Superior temporal gyrus (tissue), 1 donor: ENCODE measurements around the gene CHST3.

ENCODE experiments used
- DNase-seq: peaks from one replicate; pipeline ENCODE4 v3.0.0-alpha.2; 2016; ENCODE audit errors: extremely low spot score

CHST3 gene

GRCh38 chr10:72010234-72010973 lies 46.2 kb downstream of the CHST3 start:
- peak; percentile 23 for DNase-seq

DNA sequence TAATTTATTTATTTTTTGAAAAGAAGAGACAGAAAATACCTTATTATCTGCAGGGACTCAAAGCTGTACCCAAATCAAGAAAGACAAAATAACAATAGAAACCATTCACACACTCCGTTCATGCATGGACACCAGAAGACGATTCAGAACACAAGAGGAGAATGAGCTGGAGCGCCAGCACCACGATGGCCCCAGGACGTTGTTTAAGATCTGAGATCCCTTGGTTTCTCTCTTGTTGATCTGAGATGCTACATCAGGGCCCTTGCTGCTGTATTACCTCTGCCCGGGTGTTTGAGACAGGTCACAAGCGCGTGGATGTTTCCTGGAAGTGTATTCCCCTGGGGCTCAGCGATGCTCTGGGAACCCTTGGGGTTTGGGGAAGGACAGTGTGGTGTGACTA lies 46.8 kb downstream of the CHST3 start:
- no peak for DNase-seq

- peak; percentile 93 for DNase-seq
These were observed 47.3 kb downstream of the CHST3 start for GRCh38 chr10:72011468-72011867.

- no peak for DNase-seq
These were observed 47.8 kb downstream of the CHST3 start for GRCh38 chr10:72011976-72012512.

GRCh38 chr10:72012796-72013195 lies 48.6 kb downstream of the CHST3 start:
- DNase-seq: peak; percentile 56

DNA sequence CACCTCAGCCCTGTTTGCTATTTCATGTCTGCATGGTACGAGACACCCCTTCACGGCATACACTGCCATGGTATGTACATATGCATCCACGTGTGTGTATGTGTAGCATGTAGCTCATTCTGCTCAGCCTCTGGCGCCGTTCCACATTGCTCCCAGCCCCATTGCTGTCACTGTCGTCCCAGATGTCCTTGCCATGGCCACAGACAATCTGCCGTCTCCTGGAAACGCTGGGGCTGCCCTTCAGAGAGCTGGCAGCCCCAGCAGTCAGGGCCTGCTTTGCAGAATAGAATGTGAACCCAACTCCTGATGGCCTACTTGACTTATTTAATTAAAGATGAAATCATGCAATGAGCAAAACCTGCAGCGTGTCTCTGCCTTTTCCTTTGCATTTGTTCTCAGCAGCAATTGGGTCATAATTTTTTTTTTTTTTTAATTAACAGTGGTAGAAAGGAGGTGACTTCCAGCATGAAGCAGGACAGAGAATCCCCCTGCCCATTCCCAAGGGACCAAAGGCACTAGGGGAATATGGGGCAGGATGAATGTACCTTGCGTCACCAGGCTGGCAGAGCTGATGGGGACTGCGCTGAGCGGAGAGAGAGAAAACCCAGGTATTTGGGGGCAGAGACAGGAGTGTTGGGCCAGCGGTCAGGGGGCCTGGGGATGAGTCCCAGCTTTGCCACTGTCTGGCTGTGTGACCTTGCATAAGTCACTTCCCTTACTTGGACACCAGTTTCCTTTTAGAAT lies 49.2 kb downstream of the CHST3 start:
- peak; percentile 69 for DNase-seq

DNA sequence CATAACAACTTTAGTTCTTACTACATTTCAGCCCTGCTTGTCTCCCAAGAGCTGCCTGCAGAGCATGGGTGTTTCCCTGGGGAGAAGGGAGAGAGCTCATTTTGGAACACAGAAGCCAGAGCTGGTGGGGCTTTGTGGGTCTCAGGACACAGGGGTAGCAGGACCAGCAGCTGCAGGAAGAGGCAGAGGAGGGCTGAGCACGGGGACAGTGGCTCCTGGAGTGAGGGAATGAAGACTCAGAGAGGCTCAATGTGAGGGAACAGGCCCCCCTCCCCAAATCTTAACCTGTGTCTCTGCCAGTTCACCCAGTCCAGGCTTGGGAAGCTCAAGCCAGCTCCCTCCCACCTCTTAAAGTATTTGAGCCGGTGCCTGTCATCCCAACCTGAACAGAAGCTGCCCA lies 50.0 kb downstream of the CHST3 start:
- DNase-seq: no peak

- no peak for DNase-seq
These were observed 50.7 kb downstream of the CHST3 start for GRCh38 chr10:72014785-72015480.

DNA sequence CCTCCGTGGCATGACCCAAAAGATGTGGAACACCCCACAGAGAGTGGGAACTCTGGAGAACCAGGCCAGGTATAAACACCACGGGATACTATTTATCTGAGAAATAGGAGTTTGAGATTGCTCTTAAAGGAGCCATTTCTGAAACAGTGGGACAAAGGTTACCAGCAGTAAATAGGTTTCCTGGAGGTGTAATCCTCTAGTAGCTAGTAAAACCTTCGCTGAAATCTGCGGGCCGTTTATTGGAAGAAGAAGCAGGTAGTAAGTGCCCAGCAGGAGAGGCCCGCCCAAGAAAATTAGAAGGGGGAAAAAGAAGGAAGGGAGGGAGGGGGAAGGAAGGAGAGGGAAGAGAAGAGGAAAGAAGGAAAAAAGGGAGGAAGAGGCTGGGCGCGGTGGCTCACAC lies 51.6 kb downstream of the CHST3 start:
- no peak for DNase-seq

- DNase-seq: no peak
These were observed 52.6 kb downstream of the CHST3 start for GRCh38 chr10:72016608-72017300.

- DNase-seq: no peak
These were observed 55.1 kb downstream of the CHST3 start for GRCh38 chr10:72019085-72019876.

DNA sequence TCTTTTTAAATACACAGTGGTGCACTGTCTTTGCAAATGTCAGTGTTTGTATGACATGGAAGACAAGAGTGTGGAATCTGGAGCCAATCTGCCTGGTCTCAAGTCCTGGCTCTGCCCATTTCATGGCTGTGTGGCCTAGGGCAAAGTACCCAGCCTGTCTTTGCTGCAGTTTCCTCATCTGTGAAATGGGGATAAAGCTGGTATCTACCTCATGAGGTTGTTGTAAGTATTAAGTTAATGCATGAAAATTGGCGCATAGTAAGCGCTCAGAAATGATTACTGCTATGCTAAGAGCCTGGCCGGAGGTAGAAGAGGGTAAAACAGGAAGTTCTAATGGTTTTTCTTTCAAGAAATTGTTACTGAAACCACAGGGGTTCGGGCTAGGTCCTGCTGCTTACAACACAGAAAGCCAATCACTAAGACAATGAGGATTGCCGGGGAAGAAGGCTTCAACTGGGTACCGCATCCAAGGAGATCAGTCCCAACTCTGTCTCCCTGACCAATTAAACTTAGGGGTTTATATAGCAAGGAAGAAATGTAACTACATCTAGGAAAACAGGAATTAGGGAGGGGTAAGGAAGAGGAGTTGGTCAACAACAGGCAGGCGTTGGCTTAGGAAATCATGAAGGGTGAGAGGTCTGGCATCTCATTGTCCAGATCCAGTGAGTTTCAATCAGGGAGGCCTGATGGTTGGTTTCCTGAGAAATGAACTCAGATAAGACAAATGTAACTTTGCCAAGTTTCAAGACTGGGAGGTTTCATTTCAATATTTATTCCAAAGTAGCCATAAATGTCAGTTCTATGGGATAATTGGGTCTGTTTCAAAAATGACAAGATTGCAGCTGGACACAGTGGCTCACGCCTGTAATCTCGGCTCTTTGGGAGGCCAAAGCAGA lies 57.0 kb downstream of the CHST3 start:
- DNase-seq: no peak

DNA sequence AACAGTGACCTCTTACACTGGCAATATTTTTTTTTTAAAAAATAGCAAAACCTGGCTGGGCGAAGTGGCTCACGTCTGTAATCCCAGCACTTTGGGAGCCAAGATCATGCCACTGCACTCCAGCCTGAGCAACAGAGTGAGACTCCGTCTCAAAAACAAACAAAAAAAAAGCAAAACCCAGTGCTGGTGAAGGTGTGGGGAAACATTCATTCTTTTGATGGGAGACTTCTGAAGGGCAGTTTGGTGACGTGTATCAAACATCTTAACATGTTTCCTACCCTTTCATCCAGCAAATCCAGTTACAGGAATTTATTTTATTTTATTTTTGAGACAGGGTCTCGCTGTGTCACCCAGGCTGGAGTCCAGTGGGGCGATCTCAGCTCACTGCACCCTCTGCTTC lies 58.0 kb downstream of the CHST3 start:
- DNase-seq: no peak

GRCh38 chr10:72024596-72024995 lies 60.4 kb downstream of the CHST3 start:
- no peak for DNase-seq

- DNase-seq: no peak
These were observed 61.2 kb downstream of the CHST3 start for GRCh38 chr10:72025400-72025799.

DNA sequence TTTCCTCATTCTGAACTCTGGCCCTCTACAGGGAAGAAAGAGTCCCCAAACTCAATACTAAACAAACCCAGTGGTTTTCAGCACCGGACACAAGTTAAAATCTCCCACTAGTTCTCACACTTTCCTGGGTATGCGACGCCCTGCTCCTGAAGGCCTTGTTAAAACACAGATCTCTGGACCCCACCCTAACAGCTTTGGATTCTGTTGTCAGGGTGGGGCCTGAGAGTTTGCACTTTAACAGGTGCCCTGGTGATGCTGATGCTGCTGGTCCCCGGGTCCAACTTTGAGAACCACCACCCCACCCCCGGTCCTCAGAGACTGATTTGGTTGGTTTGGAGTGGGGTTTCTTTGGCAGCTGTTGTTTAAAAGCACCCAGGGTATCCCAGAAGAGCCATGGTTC lies 61.6 kb downstream of the CHST3 start:
- no peak for DNase-seq

- no peak for DNase-seq
These were observed 62.3 kb downstream of the CHST3 start for GRCh38 chr10:72026278-72027111.

DNA sequence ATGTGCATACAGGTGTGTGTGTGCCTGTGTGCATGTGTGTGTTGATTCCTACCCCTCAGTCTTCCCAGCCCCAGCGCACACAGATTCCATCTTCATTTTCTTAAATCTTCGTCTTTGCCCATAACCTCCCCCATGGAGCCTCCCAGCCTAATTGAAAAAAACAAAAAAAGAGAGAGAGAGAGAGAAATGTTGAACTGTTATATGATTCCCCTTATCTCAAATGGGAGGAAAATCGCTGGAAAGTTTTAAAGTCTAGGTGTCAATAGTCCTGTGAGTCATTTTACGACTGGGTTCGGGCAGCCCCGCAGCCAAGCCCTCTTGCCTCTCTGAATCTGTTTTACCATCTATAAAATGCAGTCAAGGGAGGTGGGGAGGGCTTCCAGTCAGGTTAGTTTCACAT lies 63.3 kb downstream of the CHST3 start:
- DNase-seq: no peak

- no peak for DNase-seq
These were observed 65.2 kb downstream of the CHST3 start for GRCh38 chr10:72029414-72029813.
